ENCODE results near the gene ZBTB20.

GRCh38 chr3:115021061-115021460 lies 126.0 kb downstream of the ZBTB20 start:
- TF ChIP-seq CTCF (IDR thresholded peaks at IDR 0.05) (no peak), POLR2A (IDR thresholded peaks at IDR 0.05) (no peak)

Data from stomach (tissue), 4 donors.